Measurements from ENCODE around the gene NEIL1. TPM values are rescaled to one million over a fixed set of nuclear protein-coding genes. Genes with fewer than 3 reads are reported as not detected.

Gene NEIL1
- total and polyA plus RNA-seq, 2 donors (not counting 3 experiments of a cell fraction or from before 2014, with no cell fraction given) = 29.5 TPM

- intact Hi-C loops (cut with micrococcal nuclease) = loop anchor here (10.0 kb wide), 1 partner anchor 281 kb away; the partner anchor contains the start of gene PPCDC
- H3K9ac ChIP-seq (replicated peaks; ENCODE audit: extremely low read depth, insufficient read depth, low read length) = no peak overlapping the region
- CTCF ChIA-PET = no interaction called here
- no peaks in the 10 kb centered on the region for H3K9me3 ChIP-seq (replicated peaks; ENCODE audit: control insufficient read depth, insufficient read depth, low read length)
- H3K79me2 ChIP-seq (ENCODE audit: control insufficient read depth, insufficient read depth, low read length) = no peaks in the 10 kb centered on the region
- DNase-seq (ENCODE audit: low read depth, low spot score) (no peak), FAIRE-seq (no peak)
- dilution Hi-C loops (cut with MboI; ENCODE audit: extremely low pct_ligation_motif_present, low sequenced_read_pairs) = no loop called here
- TF ChIP-seq GATA2 (IDR thresholded peaks at IDR 0.05; ENCODE audit: insufficient read depth, insufficient read length, low read depth, low read length) = no peak
- no peak for TF ChIP-seq POLR2A (IDR thresholded peaks at IDR 0.05; ENCODE audit: low read depth, low read length)
- no peak for TF ChIP-seq MYC (IDR thresholded peaks at IDR 0.05; ENCODE audit: low read depth, low read length)
- TF ChIP-seq POLR2AphosphoS5 (IDR thresholded peaks at IDR 0.05; ENCODE audit: insufficient read depth, low read depth, low read length) = no peak
- TF ChIP-seq MAX (IDR thresholded peaks at IDR 0.05; ENCODE audit: insufficient read depth, insufficient read length) = no peak
- TF ChIP-seq EZH2 (IDR thresholded peaks at IDR 0.05; ENCODE audit: borderline replicate concordance, low read depth, low read length, severe bottlenecking) = no peak
- TF ChIP-seq CTCF (IDR thresholded peaks at IDR 0.05; ENCODE audit: extremely low read depth in 1 of 2, insufficient read depth in 1 of 2, low read depth in 1 of 2, low read length in 2 of 2) = no peak
- no peak for TF ChIP-seq FOS (IDR thresholded peaks at IDR 0.05; ENCODE audit: borderline replicate concordance, insufficient read depth, low read length)
- no peak for TF ChIP-seq JUN (IDR thresholded peaks at IDR 0.05; ENCODE audit: borderline replicate concordance, insufficient read depth, insufficient read length, low read depth)
- H3K27ac ChIP-seq (ENCODE audit: insufficient read depth, low read depth, low read length) = no peak overlapping the region
- no peaks in the 10 kb centered on the region for H4K20me1 ChIP-seq (replicated peaks; ENCODE audit: control insufficient read depth, extremely low read depth, insufficient read depth, low read length)
- H3K9me1 ChIP-seq (replicated peaks; ENCODE audit: control insufficient read depth, extremely low read depth, insufficient read depth, low read length) = no peaks in the 10 kb centered on the region
- no TSS peak for BruUV-seq (replicated peaks)
- peaks cover 27 to 35% of the 10 kb centered on the region in 2 experiments for H3K27me3 ChIP-seq (ENCODE audit: control insufficient read depth in 2 of 2, insufficient read depth in 2 of 2, low read length in 2 of 2)
- H3K4me2 ChIP-seq (ENCODE audit: insufficient read depth, low read length) = no peak overlapping the region
- H3K4me3 ChIP-seq (replicated peaks in 1 of 3; ENCODE audit: insufficient read depth in 1 of 3, low read depth in 1 of 3, low read length in 3 of 3) = no peak overlapping the region
- POLR2A ChIA-PET = no interaction called here
- H2AFZ ChIP-seq (ENCODE audit: low read depth, low read length) = no peak overlapping the region
- H3K36me3 ChIP-seq (ENCODE audit: control insufficient read depth in 2 of 2, extremely low read depth in 1 of 2, insufficient read depth in 2 of 2, low read length in 2 of 2) = no peaks in the 10 kb centered on the region
- H3K4me1 ChIP-seq (ENCODE audit: control insufficient read depth, extremely low read depth, insufficient read depth, low read length) = no peaks in the 10 kb centered on the region
Observed at GRCh38 chr15:75306188-75306587, 40.7 kb upstream of the NEIL1 start.

Measured in endothelial cell of umbilical vein (primary cell).